Measurements from ENCODE around the gene YKT6.
"Not testable (repeated sequence)": the region's sequence is repeated elsewhere in the genome, so short reads cannot be mapped to it uniquely, and the experiment has no call there.

The YKT6 gene

GRCh38 chr7:44194562-44195145, 6.1 kb upstream of the YKT6 start:
- no peak for DNase-seq

GRCh38 chr7:44195889-44196288, 4.9 kb upstream of the YKT6 start:
- peak; percentile 52 for DNase-seq

GRCh38 chr7:44196450-44196872, 4.3 kb upstream of the YKT6 start:
- DNase-seq: no peak

GRCh38 chr7:44197474-44197873, 3.3 kb upstream of the YKT6 start:
- DNase-seq: no peak

- DNase-seq: not testable (repeated sequence)
These were observed 615 bp upstream of the YKT6 start for GRCh38 chr7:44200163-44200562.

GRCh38 chr7:44201813-44202212, 1.0 kb downstream of the YKT6 start:
- DNase-seq: no peak

- DNase-seq: no peak
These were observed 5.2 kb downstream of the YKT6 start for GRCh38 chr7:44206008-44206407.

- no peak for DNase-seq
These were observed 7.3 kb downstream of the YKT6 start for GRCh38 chr7:44208085-44208484.

- DNase-seq: no peak
These were observed 9.3 kb downstream of the YKT6 start for GRCh38 chr7:44210107-44210506.

GRCh38 chr7:44211126-44211675, 10.4 kb downstream of the YKT6 start:
- no peak for DNase-seq

- no peak for DNase-seq
These were observed 11.2 kb downstream of the YKT6 start for GRCh38 chr7:44212018-44212417.

GRCh38 chr7:44212581-44213184, 11.9 kb downstream of the YKT6 start:
- no peak for DNase-seq

GRCh38 chr7:44213206-44213876, 12.6 kb downstream of the YKT6 start:
- no peak for DNase-seq

- no peak for DNase-seq
These were observed 13.2 kb downstream of the YKT6 start for GRCh38 chr7:44213877-44214388.

- no peak for DNase-seq
These were observed 14.8 kb downstream of the YKT6 start for GRCh38 chr7:44215531-44215930.

- peak; percentile 62 for DNase-seq
These were observed 15.2 kb downstream of the YKT6 start for GRCh38 chr7:44216019-44216418.

GRCh38 chr7:44216521-44217222, 15.9 kb downstream of the YKT6 start:
- no peak for DNase-seq

- DNase-seq: no peak
These were observed 16.5 kb downstream of the YKT6 start for GRCh38 chr7:44217223-44217714.

- DNase-seq: no peak
These were observed 17.1 kb downstream of the YKT6 start for GRCh38 chr7:44217852-44218402.

GRCh38 chr7:44218418-44219201, 17.8 kb downstream of the YKT6 start:
- peak; percentile 87 for DNase-seq

- DNase-seq: no peak
These were observed 18.7 kb downstream of the YKT6 start for GRCh38 chr7:44219371-44220045.

GRCh38 chr7:44220046-44220357, 19.2 kb downstream of the YKT6 start:
- DNase-seq: no peak

Data from NCI-H2171 (cell line).